Adipocyte (in vitro differentiated cells): ENCODE measurements around the gene HOXC10.

Experiments
- DNase-seq: peaks from one replicate; pipeline ENCODE4 v3.0.0-alpha.2; 2015; ENCODE audit warnings: low read depth
- H3K27me3 ChIP-seq: replicated peaks from 2 replicates; pipeline ENCODE4 v1.7.0; 2013; ENCODE audit warnings: mild to moderate bottlenecking, low read length, moderate library complexity; ENCODE audit not compliant: control insufficient read depth, insufficient read depth
- H3K36me3 ChIP-seq: 2 replicates; pipeline ENCODE4 v1.7.0; 2013; ENCODE audit warnings: low read length, mild to moderate bottlenecking, moderate library complexity; ENCODE audit not compliant: control insufficient read depth, insufficient read depth, severe bottlenecking
- H3K4me1 ChIP-seq: 2 replicates; pipeline ENCODE4 v1.7.0; 2013; ENCODE audit warnings: mild to moderate bottlenecking, low read length, moderate library complexity; ENCODE audit not compliant: control insufficient read depth, insufficient read depth
- H3K4me3 ChIP-seq: 2 replicates; pipeline ENCODE4 v1.7.0; 2013; ENCODE audit warnings: mild to moderate bottlenecking, low read length, moderate library complexity
- H3K9ac ChIP-seq: 2 replicates; pipeline ENCODE4 v1.7.0; 2013; ENCODE audit warnings: mild to moderate bottlenecking, low read length, moderate library complexity
- H3K9me3 ChIP-seq: 2 replicates; pipeline ENCODE4 v1.7.0; 2013; ENCODE audit warnings: mild to moderate bottlenecking, low read length, moderate library complexity; ENCODE audit not compliant: control insufficient read depth

HOXC10 gene

GRCh38 chr12:53975479-53976152 lies 9.3 kb upstream of the HOXC10 start:
- Histone ChIP-seq H3K36me3 (no peaks in the 10 kb centered on the region), H3K4me1 (peaks cover 12% of the 10 kb centered on the region), H3K9ac (no peak overlapping the region), H3K27me3 (peaks cover 28% of the 10 kb centered on the region), H3K9me3 (no peaks in the 10 kb centered on the region), H3K4me3 (peak overlapping the region; percentile 86)
- DNase-seq: no peak

DNA sequence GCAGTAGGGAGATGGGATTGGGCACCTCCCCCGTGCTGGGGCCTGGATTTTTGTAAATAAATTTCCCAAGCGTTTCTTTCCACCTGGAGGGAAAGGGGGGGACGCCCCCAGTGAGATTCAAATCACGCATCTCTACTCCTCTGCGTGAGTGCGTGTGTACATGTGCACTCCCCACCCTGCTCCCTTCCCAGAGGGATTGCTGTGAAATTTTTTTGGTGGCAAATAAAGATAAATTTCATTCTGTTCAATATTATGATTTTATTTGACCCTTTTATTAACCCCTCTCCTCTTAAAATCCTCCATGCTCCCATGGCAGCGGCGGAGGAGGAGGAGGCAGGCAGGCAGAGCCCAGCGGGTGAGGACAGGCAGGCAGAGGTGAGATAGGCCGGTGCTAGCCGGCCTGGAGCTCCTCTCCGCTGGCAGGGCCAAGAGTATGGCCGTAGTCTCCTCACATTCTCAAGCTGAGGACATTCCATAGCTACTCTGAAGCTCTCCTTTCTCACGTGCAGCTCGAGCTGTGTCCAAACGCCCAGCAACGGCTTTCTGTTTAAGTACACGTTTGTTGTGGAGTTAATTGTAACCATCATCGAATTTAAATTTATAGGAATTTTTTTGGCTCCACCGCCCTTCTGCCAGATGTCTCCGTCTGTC lies 8.6 kb upstream of the HOXC10 start:
- Histone ChIP-seq H3K9me3 (no peaks in the 10 kb centered on the region), H3K4me1 (peaks cover 12% of the 10 kb centered on the region), H3K4me3 (no peak overlapping the region), H3K36me3 (no peaks in the 10 kb centered on the region), H3K27me3 (peaks cover 21% of the 10 kb centered on the region), H3K9ac (no peak overlapping the region)
- no peak for DNase-seq

DNA sequence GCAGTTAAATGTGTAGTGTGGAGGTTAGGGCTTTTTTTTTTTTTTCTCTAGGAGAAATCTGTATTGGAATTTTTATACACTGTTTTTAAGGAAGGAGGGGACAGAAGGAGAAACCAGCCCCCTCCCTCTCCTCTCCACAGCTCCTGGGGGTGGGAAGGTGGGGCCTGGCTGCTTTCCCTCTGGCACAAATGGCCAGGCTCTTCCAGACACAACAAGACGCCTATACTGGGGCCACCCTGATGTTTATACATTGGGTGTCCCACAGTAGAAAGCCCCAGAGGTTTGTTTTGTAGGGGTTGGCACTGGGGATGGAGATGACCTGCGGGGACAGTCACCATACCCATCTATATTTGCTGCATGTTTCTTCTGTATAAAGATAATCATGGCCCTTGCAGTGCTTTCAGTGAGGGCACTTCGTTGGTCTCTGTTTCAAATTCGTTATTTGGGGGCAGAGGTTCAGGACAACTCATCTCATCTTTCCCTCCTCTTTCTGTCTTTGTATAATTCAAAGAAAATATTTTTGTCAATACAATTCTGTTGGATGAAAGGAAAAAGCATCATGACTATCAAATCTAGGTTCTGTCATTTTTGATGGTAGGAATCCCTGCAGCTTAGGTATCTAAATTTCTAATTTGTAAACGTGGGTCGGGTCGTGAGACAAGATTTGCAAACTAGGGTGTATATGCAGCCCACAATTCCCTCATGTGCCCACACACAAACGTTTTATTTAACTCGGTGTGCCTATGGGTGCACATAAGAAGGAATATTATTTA lies 7.9 kb upstream of the HOXC10 start:
- H3K27me3 ChIP-seq: peaks cover 14% of the 10 kb centered on the region
- no peak for DNase-seq
- H3K9me3 ChIP-seq: no peaks in the 10 kb centered on the region
- H3K36me3 ChIP-seq: no peaks in the 10 kb centered on the region
- H3K9ac ChIP-seq: no peak overlapping the region
- H3K4me3 ChIP-seq: no peak overlapping the region
- H3K4me1 ChIP-seq: peaks cover 10% of the 10 kb centered on the region

GRCh38 chr12:53977596-53978445 lies 7.1 kb upstream of the HOXC10 start:
- no peak for DNase-seq
- no peaks in the 10 kb centered on the region for H3K9me3 ChIP-seq
- H3K9ac ChIP-seq: no peak overlapping the region
- peaks cover 3% of the 10 kb centered on the region for H3K4me1 ChIP-seq
- H3K4me3 ChIP-seq: no peak overlapping the region
- peaks cover 8% of the 10 kb centered on the region for H3K27me3 ChIP-seq
- H3K36me3 ChIP-seq: no peaks in the 10 kb centered on the region

DNA sequence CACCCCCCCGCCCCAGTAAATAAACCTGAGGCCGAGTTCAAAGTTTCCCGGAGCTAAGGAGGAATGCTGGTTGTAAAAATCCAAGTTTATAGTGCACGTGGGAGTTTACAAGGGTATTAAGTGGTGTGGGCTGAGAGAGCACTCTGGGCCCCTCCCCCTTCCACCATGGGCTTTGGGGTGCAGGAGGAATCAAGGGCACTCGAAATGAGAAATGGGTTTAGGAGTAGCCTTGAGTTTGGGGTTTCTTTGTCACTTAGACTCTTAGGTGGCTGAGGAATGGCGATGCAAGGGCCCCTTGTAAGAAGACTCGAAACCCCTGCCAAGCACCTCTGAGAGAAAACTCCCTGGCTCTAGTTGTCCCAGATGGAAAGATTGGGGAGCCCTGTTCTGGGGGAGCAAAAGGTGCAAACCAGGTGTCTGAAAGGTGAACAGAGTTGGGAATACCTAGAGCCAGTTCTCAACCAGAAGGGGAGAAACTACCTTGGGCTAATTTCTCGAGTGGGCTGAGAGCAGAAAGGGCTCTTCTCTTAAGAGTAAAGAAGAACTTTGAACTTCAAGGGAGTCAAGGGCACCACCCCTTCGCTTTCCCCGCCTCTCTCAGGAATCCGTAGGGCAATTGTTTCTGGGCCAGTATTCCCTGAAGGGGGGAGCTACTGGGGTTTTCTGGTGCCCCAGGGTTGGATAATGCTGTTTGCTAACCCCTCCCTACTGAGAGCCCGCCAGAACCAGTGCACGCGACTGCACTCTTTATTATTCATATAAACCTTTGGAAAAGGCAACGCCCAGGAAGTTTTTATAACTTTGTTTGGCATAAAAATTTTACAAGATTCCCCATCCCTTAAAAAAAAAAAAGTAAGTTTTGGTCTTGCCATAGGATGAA lies 6.2 kb upstream of the HOXC10 start:
- Histone ChIP-seq H3K9me3 (no peaks in the 10 kb centered on the region), H3K4me3 (no peak overlapping the region), H3K4me1 (peaks cover 3% of the 10 kb centered on the region), H3K9ac (no peak overlapping the region), H3K36me3 (no peaks in the 10 kb centered on the region), H3K27me3 (peaks cover 8% of the 10 kb centered on the region)
- no peak for DNase-seq

- DNase-seq: no peak
- Histone ChIP-seq H3K36me3 (no peaks in the 10 kb centered on the region), H3K9me3 (no peaks in the 10 kb centered on the region), H3K4me1 (peaks cover 3% of the 10 kb centered on the region), H3K9ac (peak overlapping the region; percentile 74), H3K4me3 (peak overlapping the region; percentile 37), H3K27me3 (peaks cover 8% of the 10 kb centered on the region)
Measured at GRCh38 chr12:53980104-53980801, 4.7 kb upstream of the HOXC10 start.

- Histone ChIP-seq H3K9me3 (no peaks in the 10 kb centered on the region), H3K4me1 (no peaks in the 10 kb centered on the region), H3K36me3 (no peaks in the 10 kb centered on the region), H3K9ac (peak overlapping the region; percentile 74), H3K27me3 (peaks cover 8% of the 10 kb centered on the region), H3K4me3 (peak overlapping the region; percentile 37)
- no peak for DNase-seq
Measured at GRCh38 chr12:53980802-53981496, 4.0 kb upstream of the HOXC10 start.

- H3K4me3 ChIP-seq: peak overlapping the region; percentile 52
- DNase-seq: no peak
Measured at GRCh38 chr12:53981634-53982565, 3.0 kb upstream of the HOXC10 start.

More at GRCh38 chr12:53981634-53982565, 3.0 kb upstream of the HOXC10 start:
- H3K36me3 ChIP-seq: no peaks in the 10 kb centered on the region
- peak overlapping the region; percentile 74 for H3K9ac ChIP-seq
- peaks cover 7% of the 10 kb centered on the region for H3K27me3 ChIP-seq
- H3K4me1 ChIP-seq: peaks cover under 1% of the 10 kb centered on the region
- no peaks in the 10 kb centered on the region for H3K9me3 ChIP-seq
